Lower lobe of right lung (tissue), 2 donors: ENCODE data around the gene SETD2. TPM values are rescaled to one million over a fixed set of nuclear protein-coding genes. Genes with fewer than 3 reads are reported as not detected.
"Not testable (repeated sequence)": the region's sequence is repeated elsewhere in the genome, so short reads cannot be mapped to it uniquely, and the experiment has no call there.

ENCODE experiments used
- ATAC-seq, 2 donors: fragments of 200-7000 bp; cut with Tn5 transposase; one replicate each; pipeline ENCODE4 v1.9.1; 2020 to 2022; ENCODE audit warnings: mild to moderate bottlenecking in 2 of 2, moderate library complexity in 2 of 2
- DNase-seq: peaks from one replicate; pipeline ENCODE4 v3.0.0-alpha.2; 2020
- H3K27ac ChIP-seq: fragments of 200-600 bp; one replicate; pipeline ENCODE4 v1.8.0; 2022
- H3K27me3 ChIP-seq: fragments of 200-600 bp; one replicate; pipeline ENCODE4 v1.8.0; 2022; ENCODE audit warnings: low read depth
- H3K36me3 ChIP-seq: fragments of 200-600 bp; one replicate; pipeline ENCODE4 v1.8.0; 2022; ENCODE audit warnings: mild to moderate bottlenecking
- H3K4me1 ChIP-seq: fragments of 200-600 bp; one replicate; pipeline ENCODE4 v1.8.0; 2022
- H3K4me3 ChIP-seq: fragments of 200-600 bp; one replicate; pipeline ENCODE4 v1.8.0; 2022; ENCODE audit warnings: mild to moderate bottlenecking
- H3K9me3 ChIP-seq: fragments of 200-600 bp; one replicate; pipeline ENCODE4 v1.8.0; 2022
- intact Hi-C: fragments of 100-400 bp; cut with DNase I; formaldehyde crosslinking; loops from one replicate; pipeline ENCODE4 v1.11.0; 2022
- total RNA-seq: library from RNA; stranded (reverse); fragmentation: NEBNext Ultra II Directional; extraction: Animal tissue kit (Norgen Biotek cat#: 25700); gene quantifications from one replicate; pipeline ENCODE4 v1.2.1, GENCODE V29; 2021
- TF ChIP-seq, protein P1 (sequence below): fragments of 200-600 bp; IDR thresholded peaks from one replicate; pipeline ENCODE4 v1.8.0; 2022; ENCODE audit warnings: antibody characterized with exemption, mild to moderate bottlenecking
- donor health status: DM: no; HTN: yes; CAD: no; lungs with severe emphysema.

Gene SETD2
- total RNA-seq, 1 donor from 2014 or later, result 47.9 TPM

DNA sequence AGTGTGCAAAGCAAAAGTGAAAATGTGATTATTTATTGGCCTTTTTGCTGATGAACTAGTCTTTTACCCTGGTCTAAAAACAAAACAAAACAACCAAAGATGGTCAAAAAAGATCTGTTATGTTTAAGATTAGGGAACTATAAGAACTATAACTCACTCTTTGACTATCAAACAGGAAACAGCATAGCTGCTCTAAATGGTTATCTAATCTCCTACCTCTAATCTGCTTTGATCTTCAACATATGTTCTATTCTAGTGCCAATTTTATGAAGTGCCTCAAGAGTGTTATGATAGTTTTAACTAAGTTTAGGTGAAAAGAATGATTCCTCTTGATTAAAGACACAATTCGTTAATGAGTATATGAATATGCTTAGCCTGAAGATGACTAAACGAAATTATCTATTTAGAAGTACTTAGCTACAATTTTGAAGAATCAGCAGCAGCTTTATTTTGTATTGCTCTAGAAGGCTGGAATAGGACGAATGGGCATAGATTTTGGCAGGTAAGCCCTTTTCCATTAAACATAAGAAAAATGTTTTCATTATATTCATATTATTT, 46.0 kb downstream of the SETD2 start:
- Histone ChIP-seq H3K27ac (no peak overlapping the region), H3K27me3 (no peaks in the 10 kb centered on the region), H3K4me3 (no peak overlapping the region), H3K36me3 (peaks cover 80% of the 10 kb centered on the region), H3K9me3 (no peaks in the 10 kb centered on the region), H3K4me1 (peaks cover 5% of the 10 kb centered on the region)
- intact Hi-C loops, result no loop called here
- ATAC-seq (no peak), DNase-seq (no peak)
- TF ChIP-seq, protein P1, sequence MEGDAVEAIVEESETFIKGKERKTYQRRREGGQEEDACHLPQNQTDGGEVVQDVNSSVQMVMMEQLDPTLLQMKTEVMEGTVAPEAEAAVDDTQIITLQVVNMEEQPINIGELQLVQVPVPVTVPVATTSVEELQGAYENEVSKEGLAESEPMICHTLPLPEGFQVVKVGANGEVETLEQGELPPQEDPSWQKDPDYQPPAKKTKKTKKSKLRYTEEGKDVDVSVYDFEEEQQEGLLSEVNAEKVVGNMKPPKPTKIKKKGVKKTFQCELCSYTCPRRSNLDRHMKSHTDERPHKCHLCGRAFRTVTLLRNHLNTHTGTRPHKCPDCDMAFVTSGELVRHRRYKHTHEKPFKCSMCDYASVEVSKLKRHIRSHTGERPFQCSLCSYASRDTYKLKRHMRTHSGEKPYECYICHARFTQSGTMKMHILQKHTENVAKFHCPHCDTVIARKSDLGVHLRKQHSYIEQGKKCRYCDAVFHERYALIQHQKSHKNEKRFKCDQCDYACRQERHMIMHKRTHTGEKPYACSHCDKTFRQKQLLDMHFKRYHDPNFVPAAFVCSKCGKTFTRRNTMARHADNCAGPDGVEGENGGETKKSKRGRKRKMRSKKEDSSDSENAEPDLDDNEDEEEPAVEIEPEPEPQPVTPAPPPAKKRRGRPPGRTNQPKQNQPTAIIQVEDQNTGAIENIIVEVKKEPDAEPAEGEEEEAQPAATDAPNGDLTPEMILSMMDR, result no peak

DNA sequence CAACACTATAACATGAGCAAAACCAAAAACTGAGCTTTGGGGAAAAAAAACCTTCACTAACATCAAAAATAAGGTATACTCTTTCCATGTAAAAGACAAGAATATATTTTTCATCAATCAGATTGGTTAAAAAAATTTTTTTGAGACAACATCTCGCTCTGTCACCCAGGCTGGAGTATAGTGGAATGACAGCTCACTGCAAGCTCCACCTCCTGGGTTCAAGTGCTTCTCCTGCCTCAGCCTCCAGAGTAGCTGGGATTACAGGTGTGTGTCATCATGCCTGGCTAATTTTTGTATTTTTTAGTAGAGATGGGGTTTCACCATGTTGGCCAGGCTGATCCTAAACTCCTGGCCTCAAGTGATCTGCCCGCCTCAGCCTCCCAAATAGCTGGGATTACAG, 48.4 kb downstream of the SETD2 start:
- H3K27ac ChIP-seq, H3K9me3 ChIP-seq, H3K4me1 ChIP-seq, H3K4me3 ChIP-seq, DNase-seq, intact Hi-C loops, ATAC-seq, H3K27me3 ChIP-seq: not testable (repeated sequence)
- peaks cover 73% of the 10 kb centered on the region for H3K36me3 ChIP-seq

DNA sequence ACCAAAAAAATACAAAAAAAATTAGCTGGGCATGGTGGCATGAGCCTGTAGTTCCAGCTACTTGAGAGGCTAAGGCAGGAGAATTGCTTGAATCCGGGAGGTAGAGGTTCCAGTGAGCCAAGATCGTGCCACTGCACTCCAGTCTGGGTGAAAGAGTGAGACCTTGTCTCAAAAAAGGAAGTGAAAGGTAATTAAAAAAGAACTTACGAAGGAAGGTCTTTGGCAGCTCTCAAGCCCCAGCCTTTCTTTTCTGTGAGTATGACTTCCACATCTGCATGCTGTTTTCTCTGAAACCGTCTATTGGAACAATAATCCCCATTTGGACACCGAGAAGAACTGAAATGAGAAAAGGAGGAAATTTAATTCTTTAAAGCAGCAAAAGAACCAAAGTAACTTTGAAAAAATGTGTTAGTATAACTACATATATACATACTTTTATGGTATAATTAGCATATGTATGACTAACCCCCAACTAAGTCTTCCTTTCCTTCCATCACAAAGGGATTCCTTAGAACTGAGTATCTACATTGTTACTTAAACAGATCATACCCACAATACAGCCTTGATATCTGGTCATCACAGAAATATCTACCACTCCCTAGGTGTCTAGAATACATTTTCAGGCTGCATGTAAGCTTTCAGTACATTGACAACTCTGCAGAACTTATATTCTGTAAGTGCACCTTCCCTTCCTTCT, 50.1 kb downstream of the SETD2 start:
- no peak for ATAC-seq
- Histone ChIP-seq H3K36me3 (peaks cover 66% of the 10 kb centered on the region), H3K4me1 (peaks cover 5% of the 10 kb centered on the region), H3K4me3 (no peak overlapping the region), H3K9me3 (no peaks in the 10 kb centered on the region), H3K27ac (no peak overlapping the region), H3K27me3 (no peaks in the 10 kb centered on the region)
- intact Hi-C loops, result no loop called here
- no peak for DNase-seq
- TF ChIP-seq, protein P1, result no peak

DNA sequence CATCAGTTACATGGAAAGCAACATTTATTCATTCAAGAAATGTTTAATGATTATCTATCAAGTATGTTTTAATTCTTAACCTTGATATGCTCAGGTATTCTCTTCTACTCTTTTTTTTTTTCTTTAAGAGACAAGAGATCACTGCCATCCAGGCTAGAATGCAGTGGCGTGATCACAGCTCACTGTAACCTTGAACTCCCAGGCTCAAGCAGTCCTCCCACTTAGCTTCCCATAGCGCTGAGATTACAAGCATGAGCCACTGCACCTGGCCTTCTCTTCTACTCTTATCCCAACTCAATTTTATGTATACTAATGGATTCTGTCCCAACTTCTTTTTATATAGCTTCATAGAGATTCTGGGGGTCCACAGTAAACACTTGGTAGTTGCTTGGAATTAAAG, 50.9 kb downstream of the SETD2 start:
- Histone ChIP-seq H3K27ac (no peak overlapping the region), H3K9me3 (no peaks in the 10 kb centered on the region), H3K4me3 (no peak overlapping the region), H3K4me1 (peaks cover 2% of the 10 kb centered on the region), H3K36me3 (peaks cover 62% of the 10 kb centered on the region), H3K27me3 (no peaks in the 10 kb centered on the region)
- ATAC-seq (no peak), DNase-seq (no peak)
- intact Hi-C loops, result no loop called here
- TF ChIP-seq, protein P1, result no peak

DNA sequence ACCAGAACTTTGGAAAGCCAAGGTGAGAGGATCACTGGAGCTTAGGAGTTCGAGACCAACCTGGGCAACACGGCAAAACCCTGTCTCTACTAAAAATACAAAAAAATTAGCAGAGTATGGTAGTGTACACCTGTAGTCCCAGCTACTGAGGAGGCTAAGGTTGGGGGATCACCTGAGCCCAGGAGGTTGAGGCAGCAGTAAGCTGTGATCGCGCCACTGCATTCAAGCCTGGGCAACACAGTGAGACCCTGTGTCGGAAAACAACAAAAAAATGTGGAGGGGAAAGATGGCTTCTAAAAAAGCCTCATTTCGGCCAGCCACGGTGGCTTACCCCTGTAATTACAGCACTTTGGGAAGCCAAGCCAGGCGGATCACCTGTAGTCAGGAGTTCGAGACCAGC, 54.5 kb downstream of the SETD2 start:
- no peak overlapping the region for H3K27ac ChIP-seq

DNA sequence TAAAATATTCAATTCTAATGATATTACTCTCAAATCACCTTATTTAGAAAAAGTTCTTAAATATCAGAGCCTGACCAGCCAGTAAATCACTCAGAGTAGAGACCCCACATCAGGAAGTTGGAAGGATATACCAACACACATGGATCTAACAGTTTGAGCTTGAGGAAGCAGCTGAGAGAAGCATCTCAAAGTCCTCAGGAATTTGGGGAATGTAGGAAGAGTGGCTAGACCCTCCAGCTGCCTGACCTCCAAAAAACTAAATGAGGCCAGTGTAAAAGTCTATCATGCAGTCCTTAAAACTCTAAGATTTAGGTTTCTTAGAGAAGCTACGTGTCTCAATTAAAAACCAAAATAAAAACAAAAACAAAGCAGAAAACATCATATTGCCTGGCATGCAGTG, 55.4 kb downstream of the SETD2 start:
- no peak overlapping the region for H3K4me3 ChIP-seq
- H3K27me3 ChIP-seq, result no peaks in the 10 kb centered on the region
- DNase-seq (no peak), ATAC-seq (no peak)
- peaks cover 54% of the 10 kb centered on the region for H3K36me3 ChIP-seq
- intact Hi-C loops, result no loop called here
- TF ChIP-seq, protein P1, result no peak
- H3K27ac ChIP-seq, result no peak overlapping the region
- H3K4me1 ChIP-seq, result no peaks in the 10 kb centered on the region
- no peaks in the 10 kb centered on the region for H3K9me3 ChIP-seq

More for the DNA sequence above, 54.5 kb downstream of the SETD2 start:
- DNase-seq, result no peak
- Histone ChIP-seq H3K4me1 (no peaks in the 10 kb centered on the region), H3K27me3 (no peaks in the 10 kb centered on the region), H3K4me3 (no peak overlapping the region), H3K9me3 (no peaks in the 10 kb centered on the region), H3K36me3 (peaks cover 55% of the 10 kb centered on the region)
- intact Hi-C loops, result no loop called here
- TF ChIP-seq, protein P1, result no peak
- no peak for ATAC-seq
